Measurements from ENCODE around the gene UGT3A1.

The UGT3A1 gene

GRCh38 chr5:35908814-35909213 is 82.4 kb downstream of the UGT3A1 start:
- DNase-seq: no peak

- no peak for DNase-seq
These were observed 83.0 kb downstream of the UGT3A1 start for GRCh38 chr5:35908228-35908627.

- no peak for DNase-seq
These were observed 86.6 kb downstream of the UGT3A1 start for GRCh38 chr5:35904443-35905132.

GRCh38 chr5:35903631-35904203 is 87.5 kb downstream of the UGT3A1 start:
- no peak for DNase-seq

- DNase-seq: no peak
These were observed 89.0 kb downstream of the UGT3A1 start for GRCh38 chr5:35902046-35902672.
